ENCODE results near the gene DOCK4. TPM values are rescaled to one million over a fixed set of nuclear protein-coding genes. Genes with fewer than 3 reads are reported as not detected.

DOCK4 gene
- total RNA-seq, 4 donors from 2014 or later: 14.0 to 48.1 (median 30.9) TPM

GRCh38 chr7:112065758-112066157, 140.4 kb downstream of the DOCK4 start:
- Histone ChIP-seq H3K27me3 (no peaks in the 10 kb centered on the region), H3K36me3 (no peaks in the 10 kb centered on the region), H3K9me3 (no peaks in the 10 kb centered on the region), H3K4me3 (replicated peaks in 1 of 3) (no peak overlapping the region), H3K4me1 (no peaks in the 10 kb centered on the region), H3K27ac (no peak overlapping the region)
- 88 to 95% methylated on average over 1 of the region's 1 CpG for WGBS, 2 donors
- no peak for DNase-seq
- intact Hi-C loops (cut with DNase I): no loop called here
- TF ChIP-seq POLR2A (IDR thresholded peaks at IDR 0.05) (no peak), CTCF (IDR thresholded peaks at IDR 0.05) (no peak)

GRCh38 chr7:112064627-112065385, 141.4 kb downstream of the DOCK4 start:
- no peaks in the 10 kb centered on the region for H3K36me3 ChIP-seq
- no peaks in the 10 kb centered on the region for H3K9me3 ChIP-seq
- no peak overlapping the region for H3K4me3 ChIP-seq (replicated peaks in 1 of 3)
- no peak for TF ChIP-seq POLR2A (IDR thresholded peaks at IDR 0.05)
- TF ChIP-seq CTCF (IDR thresholded peaks at IDR 0.05): no peak
- DNase-seq: no peak
- 88 to 94% methylated on average over 5 of the region's 5 CpGs for WGBS, 2 donors
- intact Hi-C loops (cut with DNase I): no loop called here
- no peaks in the 10 kb centered on the region for H3K4me1 ChIP-seq
- no peaks in the 10 kb centered on the region for H3K27me3 ChIP-seq
- H3K27ac ChIP-seq: no peak overlapping the region

GRCh38 chr7:112063974-112064373, 142.2 kb downstream of the DOCK4 start:
- WGBS, 2 donors: 95 to 100% methylated on average over 2 of the region's 2 CpGs
- no peak for DNase-seq
- Histone ChIP-seq H3K36me3 (no peaks in the 10 kb centered on the region), H3K27me3 (no peaks in the 10 kb centered on the region), H3K9me3 (no peaks in the 10 kb centered on the region), H3K4me1 (no peaks in the 10 kb centered on the region), H3K27ac (no peak overlapping the region), H3K4me3 (replicated peaks in 1 of 3) (no peak overlapping the region)
- TF ChIP-seq POLR2A (IDR thresholded peaks at IDR 0.05) (no peak), CTCF (IDR thresholded peaks at IDR 0.05) (no peak)
- intact Hi-C loops (cut with DNase I): no loop called here

GRCh38 chr7:112061051-112061450, 145.1 kb downstream of the DOCK4 start:
- Histone ChIP-seq H3K4me1 (no peaks in the 10 kb centered on the region), H3K4me3 (replicated peaks in 1 of 3) (no peak overlapping the region), H3K36me3 (no peaks in the 10 kb centered on the region), H3K9me3 (no peaks in the 10 kb centered on the region), H3K27me3 (no peaks in the 10 kb centered on the region), H3K27ac (no peak overlapping the region)
- 85 to 87% methylated on average over 3 of the region's 3 CpGs for WGBS, 2 donors
- no peak for TF ChIP-seq CTCF (IDR thresholded peaks at IDR 0.05)
- TF ChIP-seq POLR2A (IDR thresholded peaks at IDR 0.05): no peak
- intact Hi-C loops (cut with DNase I): no loop called here
- no peak for DNase-seq

- WGBS, 2 donors: 88 to 92% methylated on average over 2 of the region's 2 CpGs
- no peaks in the 10 kb centered on the region for H3K36me3 ChIP-seq
- DNase-seq: no peak
- H3K4me1 ChIP-seq: no peaks in the 10 kb centered on the region
- no peaks in the 10 kb centered on the region for H3K27me3 ChIP-seq
- no peaks in the 10 kb centered on the region for H3K9me3 ChIP-seq
- H3K4me3 ChIP-seq (replicated peaks in 1 of 3): no peak overlapping the region
- TF ChIP-seq CTCF (IDR thresholded peaks at IDR 0.05): no peak
- intact Hi-C loops (cut with DNase I): no loop called here
- H3K27ac ChIP-seq: no peak overlapping the region
Measured at GRCh38 chr7:112060625-112061024, 145.6 kb downstream of the DOCK4 start.

Measured in thyroid gland (tissue), 4 donors.